ENCODE results near the gene PARM1.

The PARM1 gene

DNA sequence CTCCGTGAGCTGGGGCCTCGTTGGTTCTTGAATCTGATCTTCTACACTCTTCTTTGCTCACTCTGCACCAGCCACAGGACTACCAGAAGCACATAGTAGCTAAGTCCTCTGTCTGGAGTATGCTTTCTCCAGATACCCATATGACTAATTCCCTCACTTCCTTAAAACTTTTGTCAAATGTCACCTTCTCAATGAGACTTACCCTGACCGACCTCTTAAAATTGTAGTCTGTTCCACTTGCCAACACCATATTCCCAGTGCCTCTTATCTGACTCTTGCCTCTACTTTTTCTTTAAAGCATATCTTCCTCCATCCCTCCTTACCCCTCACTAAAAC is 10.0 kb downstream of the PARM1 start:
- DNase-seq = no peak

GRCh38 chr4:74944354-74944793 is 11.5 kb downstream of the PARM1 start:
- no peak for DNase-seq

GRCh38 chr4:74946196-74946595 is 13.3 kb downstream of the PARM1 start:
- DNase-seq = no peak

GRCh38 chr4:74947798-74948197 is 14.9 kb downstream of the PARM1 start:
- no peak for DNase-seq

DNA sequence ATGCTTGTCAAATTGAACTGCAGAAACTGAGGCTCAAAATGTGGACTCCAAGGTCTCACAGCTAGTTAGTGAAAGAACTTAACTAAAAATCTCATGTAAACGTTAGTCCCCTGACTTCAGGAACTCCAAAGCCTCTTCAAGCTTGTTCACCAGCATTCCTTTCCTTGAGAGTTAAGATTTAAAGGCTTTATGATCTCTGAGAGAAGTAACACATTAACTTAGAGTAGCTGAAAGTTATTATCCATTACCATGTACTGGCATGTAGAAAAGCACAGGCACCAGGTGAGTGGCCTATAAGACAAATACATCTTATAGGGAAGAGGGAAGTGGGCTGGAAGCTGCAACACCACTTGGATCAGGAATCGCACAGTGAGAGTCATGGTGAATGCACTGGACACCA is 15.3 kb downstream of the PARM1 start:
- DNase-seq = no peak

GRCh38 chr4:74950200-74950599 is 17.3 kb downstream of the PARM1 start:
- no peak for DNase-seq

DNA sequence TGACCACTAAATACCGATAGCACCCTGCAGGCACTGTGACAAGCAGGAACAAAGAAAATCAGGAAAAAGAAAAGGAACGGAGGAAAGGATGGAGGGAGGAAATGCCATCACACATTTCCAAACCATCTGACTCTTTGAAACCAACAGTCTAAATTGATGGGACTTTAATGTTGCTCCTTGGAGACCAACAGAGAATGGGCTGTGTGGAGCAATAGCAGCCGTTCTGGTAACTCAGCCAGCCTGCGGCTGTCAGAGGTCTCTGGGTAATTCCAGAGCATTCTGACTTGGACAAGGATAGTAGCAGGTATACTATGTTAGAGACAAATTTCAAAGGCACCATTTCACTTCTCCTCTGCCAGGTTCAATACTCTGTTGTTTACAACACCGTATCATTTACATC is 18.0 kb downstream of the PARM1 start:
- no peak for DNase-seq

DNA sequence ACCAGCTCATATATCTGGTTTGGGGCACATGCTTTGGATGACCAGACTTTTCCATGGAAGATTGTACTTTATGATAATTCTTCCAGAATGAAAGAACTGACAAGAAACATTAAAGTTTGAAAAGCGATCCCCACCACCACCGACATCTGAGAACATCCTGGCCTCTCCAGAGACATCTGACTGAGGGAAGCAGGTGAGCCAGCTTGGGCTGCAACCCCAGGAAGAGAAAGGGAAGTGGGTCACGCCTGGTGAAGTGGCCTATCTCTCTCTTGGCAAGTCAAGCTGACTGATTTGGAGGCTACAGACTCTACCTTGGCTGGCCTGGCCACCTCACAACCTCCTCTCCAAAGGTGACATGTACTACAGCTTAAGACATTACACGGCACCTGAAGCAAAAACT is 20.7 kb downstream of the PARM1 start:
- DNase-seq = no peak

DNA sequence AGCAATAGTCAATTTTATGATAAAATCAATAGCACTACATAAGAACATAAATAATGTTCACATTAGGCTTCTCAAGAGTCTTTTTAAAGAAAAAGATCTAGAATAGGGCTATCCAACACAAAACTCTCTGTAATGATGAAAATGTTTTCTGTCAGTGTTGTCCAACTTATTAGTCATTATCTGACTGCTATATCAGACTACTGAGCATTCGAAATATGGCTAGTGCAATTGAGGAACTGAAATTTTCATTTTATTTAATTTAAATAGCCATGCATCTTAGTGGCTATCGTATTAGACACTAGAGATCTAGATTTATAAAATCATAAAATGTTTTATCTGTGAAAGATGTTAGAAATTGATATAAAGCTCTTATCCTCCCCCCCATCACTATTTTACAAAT is 26.0 kb downstream of the PARM1 start:
- no peak for DNase-seq

GRCh38 chr4:74961230-74961629 is 28.3 kb downstream of the PARM1 start:
- DNase-seq = no peak

DNA sequence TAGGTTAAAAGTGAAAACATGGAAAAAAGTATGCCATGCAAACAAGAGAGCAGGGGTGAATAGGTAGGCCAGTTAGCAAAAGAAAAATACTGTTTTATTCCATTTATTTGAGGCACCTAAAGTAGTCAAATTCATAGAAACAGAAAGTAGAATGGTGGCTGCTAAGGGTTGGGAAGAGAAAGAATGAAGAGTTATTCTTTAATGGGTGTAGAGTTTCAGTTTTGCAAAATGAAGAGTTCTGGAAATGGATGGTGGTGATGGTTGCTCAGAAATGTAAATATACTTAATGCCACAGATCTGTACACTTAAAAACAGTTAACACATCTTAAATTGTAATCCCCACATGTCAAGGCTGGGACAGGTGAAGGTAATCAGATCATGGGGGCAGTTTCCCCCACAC is 29.7 kb downstream of the PARM1 start:
- no peak for DNase-seq

DNA sequence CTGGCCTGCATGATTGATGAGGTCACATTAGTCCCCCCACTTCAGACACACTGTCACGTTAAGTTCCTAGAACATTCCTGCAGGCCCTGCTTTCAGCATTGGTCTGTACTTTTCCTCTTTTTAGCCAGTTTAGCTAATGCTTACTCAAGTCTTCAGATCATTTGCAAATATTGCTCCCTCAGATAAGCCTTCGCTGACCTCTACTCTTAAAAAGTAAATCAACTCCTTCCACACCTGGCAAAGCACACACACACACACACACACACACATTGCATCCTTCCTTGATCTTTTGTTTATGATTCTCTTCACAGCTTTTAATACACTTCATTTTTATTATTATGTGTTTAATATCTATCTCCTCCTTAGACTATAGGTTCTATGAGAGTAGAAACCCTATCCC is 31.4 kb downstream of the PARM1 start:
- no peak for DNase-seq

DNA sequence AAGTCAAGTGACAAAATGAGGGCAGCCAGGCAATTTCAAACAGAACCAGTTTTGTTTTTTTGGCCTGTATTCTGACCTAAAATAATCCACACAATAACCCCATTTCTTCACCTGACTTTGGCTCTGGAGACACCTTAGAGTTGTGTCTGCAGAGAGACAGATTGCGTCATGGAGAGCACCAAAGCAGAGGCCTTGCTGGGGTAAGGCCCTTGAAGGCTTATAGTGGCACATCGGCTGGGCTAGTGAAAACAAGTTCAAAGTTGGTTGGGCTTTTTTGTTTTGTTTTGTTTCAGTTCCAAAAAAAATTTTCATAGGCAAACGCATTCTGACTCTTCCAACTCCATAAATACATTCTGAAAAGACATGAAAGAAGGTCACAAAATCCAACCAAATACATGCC is 34.4 kb downstream of the PARM1 start:
- DNase-seq = no peak

- no peak for DNase-seq
These were observed 35.7 kb downstream of the PARM1 start for GRCh38 chr4:74968456-74969164.

GRCh38 chr4:74969507-74970474 is 36.9 kb downstream of the PARM1 start:
- no peak for DNase-seq

DNA sequence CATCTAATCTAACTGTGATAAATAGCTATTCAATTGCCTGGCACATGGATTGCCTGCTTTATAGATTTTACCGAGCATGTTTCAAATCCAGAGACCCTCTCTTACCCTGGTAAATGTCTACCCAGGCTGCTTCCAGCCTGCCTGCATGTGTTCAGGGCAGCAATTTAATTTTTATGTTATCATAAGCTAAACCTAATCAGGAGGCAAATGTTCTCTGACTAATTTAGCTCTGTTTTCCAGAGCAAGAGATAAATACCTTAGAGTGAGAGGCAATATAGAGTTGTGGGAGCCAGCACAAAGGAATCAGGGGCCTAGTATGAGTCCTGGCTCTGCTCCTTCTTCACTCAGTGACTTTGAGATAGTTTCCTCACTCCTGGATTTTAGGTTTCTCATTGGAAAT is 37.7 kb downstream of the PARM1 start:
- no peak for DNase-seq

GRCh38 chr4:74971862-74972261 is 38.9 kb downstream of the PARM1 start:
- DNase-seq = no peak

DNA sequence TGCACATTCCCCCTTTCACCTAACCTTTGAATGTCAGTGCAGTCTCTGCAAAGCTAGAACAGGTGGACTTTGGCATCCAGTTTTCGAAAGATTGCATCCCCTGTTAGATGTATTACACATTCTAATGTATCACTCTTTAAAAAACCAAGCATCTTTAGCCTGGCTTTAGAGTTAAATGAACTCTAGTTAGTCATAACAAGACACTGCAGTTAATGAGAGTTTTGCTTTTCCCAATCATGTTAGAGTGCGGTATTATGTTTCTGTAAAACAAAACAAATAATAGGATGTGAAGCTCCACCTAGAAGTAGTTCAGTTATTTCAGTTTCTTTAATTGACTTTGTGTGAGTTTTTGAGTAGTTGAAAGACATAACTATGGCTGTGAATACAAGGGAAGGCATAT is 42.2 kb downstream of the PARM1 start:
- DNase-seq = no peak

- no peak for DNase-seq
These were observed 43.2 kb downstream of the PARM1 start for GRCh38 chr4:74975848-74976824.

DNA sequence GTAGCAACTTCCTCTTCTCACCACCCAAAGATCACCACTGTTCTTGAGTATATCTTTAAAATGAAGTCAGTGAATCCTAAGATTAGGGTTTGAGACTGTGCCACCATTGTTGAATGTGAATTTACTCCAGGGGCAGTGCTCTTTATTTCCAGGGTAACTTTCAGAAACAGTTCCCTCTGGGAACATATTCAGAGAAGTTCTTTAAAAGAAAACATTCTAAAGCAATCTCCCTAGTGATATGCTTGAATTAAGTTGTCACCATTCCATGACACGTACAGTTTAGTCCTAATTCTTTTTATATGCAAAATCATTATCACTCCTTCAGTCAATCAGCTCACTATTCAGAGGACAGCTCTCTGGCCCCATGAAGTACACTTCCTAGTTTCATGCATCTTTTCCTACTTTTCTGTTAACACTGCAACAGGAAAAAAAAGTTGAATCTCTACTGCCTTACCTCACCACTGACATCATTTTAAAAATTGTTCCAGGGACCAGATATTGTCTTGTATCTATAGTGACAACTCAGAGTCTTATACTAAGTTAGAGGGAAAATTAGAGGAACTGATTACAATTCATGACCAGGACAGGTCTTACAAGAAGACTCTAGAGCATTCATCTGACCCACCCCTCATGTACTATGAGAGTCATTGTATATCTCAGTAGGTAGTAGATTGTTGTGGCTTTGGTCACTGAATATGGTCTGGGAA is 49.8 kb downstream of the PARM1 start:
- DNase-seq = no peak

- DNase-seq = no peak
These were observed 50.3 kb downstream of the PARM1 start for GRCh38 chr4:74983253-74983635.

DNA sequence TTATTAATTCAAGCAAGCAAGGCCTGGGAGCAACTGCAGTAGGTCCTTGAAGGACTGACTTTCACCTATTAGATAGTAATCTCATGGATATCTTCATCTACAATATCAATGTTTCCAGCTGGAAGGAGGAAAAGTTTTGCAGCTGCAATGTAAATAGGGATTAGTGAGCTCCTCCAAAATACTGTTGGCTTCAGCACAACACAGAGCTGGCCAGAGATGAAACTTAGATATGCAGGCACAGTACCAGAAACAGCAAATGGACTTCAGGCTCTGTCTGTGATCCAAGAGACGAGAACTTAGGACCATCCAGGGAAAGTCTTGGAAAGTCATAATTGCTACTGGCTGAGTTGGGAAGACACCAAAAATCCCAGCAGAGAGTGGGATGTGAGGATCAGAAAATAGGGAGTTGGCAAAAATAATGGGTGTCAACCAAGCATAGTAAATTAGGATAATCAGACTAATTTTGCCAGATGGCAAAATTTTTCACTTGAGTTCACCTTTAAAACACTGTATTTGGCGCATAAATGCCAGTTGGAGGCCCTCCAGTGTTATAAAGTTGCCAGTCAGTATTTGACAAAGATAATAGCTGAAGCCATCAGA is 57.5 kb downstream of the PARM1 start:
- no peak for DNase-seq
